K562 (cell line): ENCODE data around the gene ZNF438.

Source experiments
- BMI1 ChIP-seq: fragments of 150-350 bp; IDR thresholded peaks from 2 replicates; pipeline ENCODE4 v1.6.1; 2014; ENCODE audit warnings: low read length
- CTCF ChIP-seq, 3 experiments: IDR thresholded peaks in 2 of 3; conservative IDR thresholded peaks in 1 of 3; 2 replicates each; pipeline ENCODE4 v1.5.1; 2011 to 2012; ENCODE audit warnings: low read length in 3 of 3, mild to moderate bottlenecking in 3 of 3, control low read depth in 2 of 3, improper control_type of control experiment in 1 of 3, inconsistent platforms in 1 of 3, low read depth in 1 of 3, mixed read lengths in 1 of 3, moderate library complexity in 1 of 3; ENCODE audit not compliant: insufficient read depth in 2 of 3
- FOXM1 ChIP-seq, 2 experiments: fragments of 450-650 bp in 1 of 2; sonication (generic) in 1 of 2; formaldehyde crosslinking in 1 of 2; IDR thresholded peaks; 2 replicates each; pipeline versions ENCODE4 v1.6.1 to v1.9.0; 2017 to 2022; ENCODE audit warnings: low read depth in 2 of 2, mild to moderate bottlenecking in 2 of 2, missing genetic modification reagents in 1 of 2, moderate library complexity in 1 of 2
- HMGXB4 ChIP-seq: sonication (generic); formaldehyde crosslinking; IDR thresholded peaks from 2 replicates; pipeline ENCODE4 v1.8.1; 2023; ENCODE audit warnings: mild to moderate bottlenecking, missing genetic modification reagents
- NFE2L1 ChIP-seq: fragments of 450-650 bp; IDR thresholded peaks from 2 replicates; pipeline ENCODE4 v1.6.1; 2016; ENCODE audit warnings: missing genetic modification characterization, low read depth, mild to moderate bottlenecking, missing compliant biosample characterization, moderate library complexity, borderline replicate concordance
- PTBP1 ChIP-seq: fragments of 200-400 bp; formaldehyde crosslinking; IDR thresholded peaks from 2 replicates; pipeline ENCODE4 v1.6.1; 2017; ENCODE audit warnings: low read depth, low read length
- RAD21 ChIP-seq, 2 experiments: fragments of 250-450 bp in 1 of 2; fragments of 450-650 bp in 1 of 2; sonication (Bioruptor Pico) in 1 of 2; formaldehyde crosslinking in 1 of 2; IDR thresholded peaks in 1 of 2; conservative IDR thresholded peaks in 1 of 2; 2 replicates each; pipeline versions ENCODE4 v1.4.0 to v1.8.0; 2020 to 2022; ENCODE audit warnings: mild to moderate bottlenecking in 2 of 2, moderate library complexity in 1 of 2
- ZBTB26 ChIP-seq: fragments of 450-650 bp; formaldehyde crosslinking; IDR thresholded peaks from 2 replicates; pipeline ENCODE4 v1.4.0; 2022; ENCODE audit warnings: missing genetic modification characterization
- ZBTB43 ChIP-seq: sonication (generic); formaldehyde crosslinking; IDR thresholded peaks from 2 replicates; pipeline ENCODE4 v1.8.0; 2023; ENCODE audit warnings: mild to moderate bottlenecking, missing genetic modification reagents
- ZBTB5 ChIP-seq: fragments of 450-650 bp; IDR thresholded peaks from 2 replicates; pipeline ENCODE4 v1.6.1; 2017; ENCODE audit warnings: antibody characterized with exemption
- ZKSCAN1 ChIP-seq: fragments of 150-350 bp; IDR thresholded peaks from 2 replicates; pipeline ENCODE4 v1.6.1; 2016; ENCODE audit warnings: low read depth, low read length
- TF ChIP-seq, protein P1 (sequence below): fragments of 250-450 bp; sonication (Bioruptor Pico); IDR thresholded peaks from 2 replicates; pipeline ENCODE4 v1.4.0; 2020; ENCODE audit warnings: mild to moderate bottlenecking, moderate library complexity, borderline replicate concordance

DNA sequence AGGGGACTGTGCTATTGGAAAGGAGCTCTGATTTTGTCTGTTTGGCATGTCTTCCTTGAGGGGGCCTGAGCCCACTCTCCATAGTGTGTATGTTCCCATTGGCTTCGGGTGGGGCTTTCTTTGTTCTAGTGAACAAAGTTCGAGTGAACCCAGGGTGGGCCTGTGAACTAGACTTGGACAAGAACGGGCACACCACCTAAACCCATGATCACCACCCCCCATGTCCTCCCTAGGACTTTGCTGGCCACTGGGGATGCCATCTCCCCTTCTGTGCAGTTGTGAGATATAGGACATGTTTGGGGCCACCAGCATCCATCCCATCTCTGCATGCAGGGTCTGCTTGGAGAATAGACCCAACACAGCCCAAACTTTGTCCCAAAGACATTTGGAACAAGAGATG, 206.6 kb downstream of the ZNF438 start:
- TF ChIP-seq RAD21 (CRISPR knock-in tag; conservative IDR thresholded peaks at IDR 0.05 in 1 of 2, IDR thresholded peaks at IDR 0.05 in 1 of 2), result no peak
- no peak for TF ChIP-seq ZBTB43 (CRISPR knock-in tag)
- no peak for TF ChIP-seq CTCF (IDR thresholded peaks at IDR 0.05 in 2 of 3, conservative IDR thresholded peaks at IDR 0.05 in 1 of 3; ENCODE audit: insufficient read depth in 2 of 3, low read depth in 1 of 3, low read length in 3 of 3)
- no peak for TF ChIP-seq PTBP1
- no peak for TF ChIP-seq ZKSCAN1
- TF ChIP-seq, protein P1, sequence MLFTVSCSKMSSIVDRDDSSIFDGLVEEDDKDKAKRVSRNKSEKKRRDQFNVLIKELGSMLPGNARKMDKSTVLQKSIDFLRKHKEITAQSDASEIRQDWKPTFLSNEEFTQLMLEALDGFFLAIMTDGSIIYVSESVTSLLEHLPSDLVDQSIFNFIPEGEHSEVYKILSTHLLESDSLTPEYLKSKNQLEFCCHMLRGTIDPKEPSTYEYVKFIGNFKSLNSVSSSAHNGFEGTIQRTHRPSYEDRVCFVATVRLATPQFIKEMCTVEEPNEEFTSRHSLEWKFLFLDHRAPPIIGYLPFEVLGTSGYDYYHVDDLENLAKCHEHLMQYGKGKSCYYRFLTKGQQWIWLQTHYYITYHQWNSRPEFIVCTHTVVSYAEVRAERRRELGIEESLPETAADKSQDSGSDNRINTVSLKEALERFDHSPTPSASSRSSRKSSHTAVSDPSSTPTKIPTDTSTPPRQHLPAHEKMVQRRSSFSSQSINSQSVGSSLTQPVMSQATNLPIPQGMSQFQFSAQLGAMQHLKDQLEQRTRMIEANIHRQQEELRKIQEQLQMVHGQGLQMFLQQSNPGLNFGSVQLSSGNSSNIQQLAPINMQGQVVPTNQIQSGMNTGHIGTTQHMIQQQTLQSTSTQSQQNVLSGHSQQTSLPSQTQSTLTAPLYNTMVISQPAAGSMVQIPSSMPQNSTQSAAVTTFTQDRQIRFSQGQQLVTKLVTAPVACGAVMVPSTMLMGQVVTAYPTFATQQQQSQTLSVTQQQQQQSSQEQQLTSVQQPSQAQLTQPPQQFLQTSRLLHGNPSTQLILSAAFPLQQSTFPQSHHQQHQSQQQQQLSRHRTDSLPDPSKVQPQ (CRISPR knock-in tag), result no peak
- TF ChIP-seq BMI1, result no peak
- TF ChIP-seq HMGXB4 (CRISPR knock-in tag), result no peak
- no peak for TF ChIP-seq FOXM1 (IDR thresholded peaks at IDR 0.05; ENCODE audit: low read depth)
- no peak for TF ChIP-seq FOXM1 (CRISPR knock-in tag; IDR thresholded peaks at IDR 0.05; ENCODE audit: low read depth)
- TF ChIP-seq NFE2L1, result no peak
- no peak for TF ChIP-seq ZBTB26 (CRISPR knock-in tag)
- TF ChIP-seq ZBTB5, result no peak
